ENCODE measurements around the gene KRTAP21-1. TPM values are rescaled to one million over a fixed set of nuclear protein-coding genes. Genes with fewer than 3 reads are reported as not detected.

Gene KRTAP21-1
- total RNA-seq, 1 donor from 2014 or later = not detected

DNA sequence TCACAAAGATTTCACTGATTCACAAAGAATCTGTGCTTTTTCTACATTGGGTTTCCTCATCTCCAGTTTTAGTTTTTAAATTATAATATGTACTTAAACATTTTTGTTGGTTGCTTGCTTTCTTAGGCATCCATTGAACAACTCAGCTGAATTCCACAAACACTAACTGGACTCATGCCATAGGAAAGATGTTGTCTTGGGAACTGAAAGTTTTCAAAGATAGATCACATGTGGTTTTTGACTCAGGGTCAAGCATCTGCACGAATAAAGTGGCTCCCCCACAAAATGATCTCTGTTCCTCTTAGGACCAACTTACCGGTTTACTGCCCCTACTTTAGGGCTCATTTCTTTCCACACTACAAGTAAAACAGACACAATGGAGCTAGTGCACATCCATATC lies 3.1 kb upstream of the KRTAP21-1 start:
- H3K36me3 ChIP-seq = no peaks in the 10 kb centered on the region
- intact Hi-C loops (cut with DNase I) = no loop called here
- TF ChIP-seq, protein P1, sequence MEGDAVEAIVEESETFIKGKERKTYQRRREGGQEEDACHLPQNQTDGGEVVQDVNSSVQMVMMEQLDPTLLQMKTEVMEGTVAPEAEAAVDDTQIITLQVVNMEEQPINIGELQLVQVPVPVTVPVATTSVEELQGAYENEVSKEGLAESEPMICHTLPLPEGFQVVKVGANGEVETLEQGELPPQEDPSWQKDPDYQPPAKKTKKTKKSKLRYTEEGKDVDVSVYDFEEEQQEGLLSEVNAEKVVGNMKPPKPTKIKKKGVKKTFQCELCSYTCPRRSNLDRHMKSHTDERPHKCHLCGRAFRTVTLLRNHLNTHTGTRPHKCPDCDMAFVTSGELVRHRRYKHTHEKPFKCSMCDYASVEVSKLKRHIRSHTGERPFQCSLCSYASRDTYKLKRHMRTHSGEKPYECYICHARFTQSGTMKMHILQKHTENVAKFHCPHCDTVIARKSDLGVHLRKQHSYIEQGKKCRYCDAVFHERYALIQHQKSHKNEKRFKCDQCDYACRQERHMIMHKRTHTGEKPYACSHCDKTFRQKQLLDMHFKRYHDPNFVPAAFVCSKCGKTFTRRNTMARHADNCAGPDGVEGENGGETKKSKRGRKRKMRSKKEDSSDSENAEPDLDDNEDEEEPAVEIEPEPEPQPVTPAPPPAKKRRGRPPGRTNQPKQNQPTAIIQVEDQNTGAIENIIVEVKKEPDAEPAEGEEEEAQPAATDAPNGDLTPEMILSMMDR (IDR thresholded peaks at IDR 0.05) = no peak
- no peaks in the 10 kb centered on the region for H3K27me3 ChIP-seq
- H3K27ac ChIP-seq = no peak overlapping the region
- no peaks in the 10 kb centered on the region for H3K9me3 ChIP-seq
- H3K4me3 ChIP-seq = no peak overlapping the region
- ATAC-seq = no peak
- H3K4me1 ChIP-seq = no peaks in the 10 kb centered on the region
- no peak for DNase-seq

DNA sequence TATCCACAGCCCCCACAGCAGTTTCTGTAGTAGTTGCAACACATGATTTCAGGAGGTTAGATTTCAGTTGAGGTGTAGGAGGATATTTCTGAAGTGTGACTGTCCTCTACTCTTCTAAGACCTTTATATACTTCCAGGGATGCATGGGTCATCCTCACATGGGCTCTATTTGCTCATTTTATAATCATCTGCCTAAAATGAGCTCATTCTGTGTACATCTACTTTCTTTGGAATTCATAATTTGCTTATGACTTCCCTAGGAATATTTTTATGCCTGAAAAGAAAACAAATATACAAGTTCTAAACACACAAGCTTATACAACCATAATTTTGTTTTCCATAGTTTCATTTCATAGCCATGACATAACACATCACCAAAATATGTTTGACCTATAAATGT lies 8.1 kb downstream of the KRTAP21-1 start, which contains the start of gene KRTAP21-2:
Gene KRTAP21-2 (minus strand): TSS at position 101 of the 400 bp plus-strand sequence. CDS start 57 bp downstream, at position 44.
- no peak for ATAC-seq

DNA sequence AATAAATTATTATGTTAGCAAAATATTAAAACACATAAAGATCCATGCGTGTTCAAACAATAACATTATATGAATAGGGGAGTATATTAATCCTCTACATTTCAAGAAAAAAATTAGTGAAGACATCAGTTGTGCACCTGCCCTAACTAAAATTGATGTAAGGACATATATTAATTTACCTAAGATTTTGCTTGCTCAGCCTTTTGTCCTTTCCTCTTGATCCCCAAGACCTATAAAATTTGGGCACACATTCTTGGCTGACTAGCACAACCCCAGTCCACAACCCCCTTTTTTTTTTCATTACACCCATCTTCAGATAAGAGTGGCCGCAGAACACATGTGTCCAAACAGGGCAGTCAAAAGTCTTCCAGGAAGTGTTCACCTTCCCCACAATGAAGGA lies 14.8 kb downstream of the KRTAP21-1 start:
- Histone ChIP-seq H3K27me3 (no peaks in the 10 kb centered on the region), H3K4me1 (no peaks in the 10 kb centered on the region), H3K4me3 (no peak overlapping the region), H3K27ac (no peak overlapping the region), H3K36me3 (no peaks in the 10 kb centered on the region), H3K9me3 (no peaks in the 10 kb centered on the region)
- TF ChIP-seq, protein P1 (IDR thresholded peaks at IDR 0.05) = no peak
- DNase-seq = no peak
- no peak for ATAC-seq
- intact Hi-C loops (cut with DNase I) = no loop called here

More for the DNA sequence above, 8.1 kb downstream of the KRTAP21-1 start, which contains the start of gene KRTAP21-2:
- no peak for DNase-seq
- Histone ChIP-seq H3K27me3 (no peaks in the 10 kb centered on the region), H3K27ac (no peak within 1 kb of the TSS), H3K4me1 (no peaks in the 10 kb centered on the region), H3K36me3 (no peaks in the 10 kb centered on the region), H3K4me3 (no peak within 1 kb of the TSS), H3K9me3 (no peaks in the 10 kb centered on the region)
- intact Hi-C loops (cut with DNase I) = no loop called here
- TF ChIP-seq, protein P1 (IDR thresholded peaks at IDR 0.05) = no peak

DNA sequence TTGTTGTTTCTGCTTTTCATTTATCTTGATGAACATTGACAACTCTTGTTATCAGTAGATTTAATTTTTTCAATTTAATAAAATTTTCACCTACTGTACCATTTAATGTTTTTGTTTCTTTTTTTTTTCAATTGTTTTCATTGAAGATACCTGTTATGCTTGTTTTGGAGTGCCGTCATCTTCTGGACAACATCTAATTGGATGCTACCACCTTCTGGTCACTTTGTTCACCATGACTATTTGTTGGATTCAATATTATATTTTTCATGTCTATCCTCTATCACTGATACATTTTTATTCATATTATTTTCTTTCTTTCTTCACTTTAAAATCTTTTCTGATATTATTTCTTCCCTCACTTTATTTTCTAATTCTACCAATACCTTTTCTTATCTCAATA lies 22.2 kb downstream of the KRTAP21-1 start:
- no peak overlapping the region for H3K4me3 ChIP-seq
- H3K9me3 ChIP-seq = no peaks in the 10 kb centered on the region
- intact Hi-C loops (cut with DNase I) = no loop called here
- DNase-seq = no peak
- H3K36me3 ChIP-seq = no peaks in the 10 kb centered on the region
- no peak overlapping the region for H3K27ac ChIP-seq
- TF ChIP-seq, protein P1 (IDR thresholded peaks at IDR 0.05) = no peak
- ATAC-seq = no peak
- no peaks in the 10 kb centered on the region for H3K27me3 ChIP-seq
- no peaks in the 10 kb centered on the region for H3K4me1 ChIP-seq

DNA sequence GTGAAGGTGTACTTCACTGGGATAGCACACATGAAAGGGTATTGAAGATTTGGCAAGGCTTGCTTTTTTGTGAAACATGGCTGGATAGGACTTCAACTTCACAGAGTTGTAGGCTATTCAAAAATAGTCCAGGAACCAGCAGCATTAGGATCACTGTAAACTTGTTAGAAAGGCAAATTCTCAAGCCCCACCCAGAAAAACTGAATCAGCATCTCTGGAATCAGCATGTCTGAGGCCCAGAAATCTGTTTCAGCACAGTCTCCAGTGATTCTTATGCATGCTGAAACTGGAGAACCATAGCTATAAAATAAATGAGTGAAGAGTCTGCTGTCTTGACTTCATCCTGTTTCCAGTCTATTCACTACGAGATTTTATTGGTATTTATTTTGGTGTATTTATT lies 28.5 kb downstream of the KRTAP21-1 start:
- Histone ChIP-seq H3K9me3 (no peaks in the 10 kb centered on the region), H3K4me3 (no peak overlapping the region), H3K36me3 (no peaks in the 10 kb centered on the region), H3K27me3 (no peaks in the 10 kb centered on the region), H3K27ac (no peak overlapping the region), H3K4me1 (no peaks in the 10 kb centered on the region)
- intact Hi-C loops (cut with DNase I) = no loop called here
- TF ChIP-seq, protein P1 (IDR thresholded peaks at IDR 0.05) = no peak
- ATAC-seq (no peak), DNase-seq (no peak)

DNA sequence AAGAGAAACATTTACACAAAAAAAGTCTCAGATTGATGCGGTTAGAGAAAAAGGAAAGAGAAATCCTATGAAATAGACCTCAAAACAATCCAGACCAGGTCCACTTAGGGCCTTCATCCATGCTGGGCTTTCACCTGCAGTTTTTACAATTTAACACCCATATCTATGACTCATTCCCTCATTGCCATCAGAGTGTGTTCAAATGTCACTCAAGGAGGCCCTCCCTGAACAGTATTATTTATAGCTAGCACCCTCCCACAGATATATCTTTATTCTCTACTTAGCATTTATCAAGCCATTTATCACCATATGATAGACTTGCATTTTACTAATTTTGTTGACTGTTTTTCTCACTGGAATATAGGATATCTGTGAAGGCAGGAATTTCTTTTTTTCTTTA lies 35.8 kb downstream of the KRTAP21-1 start:
- ATAC-seq (no peak), DNase-seq (no peak)
- Histone ChIP-seq H3K4me3 (no peak overlapping the region), H3K27ac (no peak overlapping the region), H3K27me3 (no peaks in the 10 kb centered on the region), H3K4me1 (no peaks in the 10 kb centered on the region), H3K9me3 (no peaks in the 10 kb centered on the region), H3K36me3 (no peaks in the 10 kb centered on the region)
- TF ChIP-seq, protein P1 (IDR thresholded peaks at IDR 0.05) = no peak
- intact Hi-C loops (cut with DNase I) = no loop called here

All from upper lobe of right lung (tissue), 1 donor.